D721Med (cell line): ENCODE results near the gene EPHA3.

Experiments used
- DNase-seq: peaks from one replicate; pipeline ENCODE4 v3.0.0; 2011; ENCODE audit warnings: low spot score; ENCODE audit not compliant: insufficient read length
- FAIRE-seq: peaks from 2 replicates; lab custom pipeline; 2011; peaks lifted over from hg19 to GRCh38; lab: Jason Lieb, UNC
- CTCF ChIP-seq: IDR thresholded peaks from 2 replicates; pipeline ENCODE4 v1.5.1; 2012; ENCODE audit warnings: mild to moderate bottlenecking, control low read depth; ENCODE audit not compliant: insufficient read depth; ENCODE audit errors: missing control alignments

EPHA3 gene

DNA sequence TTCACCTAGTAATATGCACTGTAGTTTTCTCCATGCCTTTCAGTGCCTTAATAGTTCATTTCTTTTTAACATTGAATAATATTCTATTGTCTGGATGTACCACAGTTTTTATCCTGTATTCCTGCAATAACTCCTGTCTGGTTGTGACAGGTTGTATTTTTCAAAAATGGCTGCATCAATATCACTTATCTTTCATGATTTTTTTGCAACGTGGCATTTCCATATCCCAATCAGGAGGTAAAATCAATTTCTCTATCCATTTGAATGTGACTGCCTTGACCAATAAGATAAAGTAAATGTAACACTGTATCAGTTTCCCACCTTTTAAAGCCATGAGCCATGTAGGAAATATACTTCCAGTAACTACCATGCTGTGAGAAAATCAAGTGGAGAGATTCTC lies 27.5 kb upstream of the EPHA3 start:
- TF ChIP-seq CTCF = no peak
- FAIRE-seq = no peak
- DNase-seq = no peak

- no peak for FAIRE-seq
Measured at GRCh38 chr3:89087851-89088250, 19.6 kb upstream of the EPHA3 start.

DNA sequence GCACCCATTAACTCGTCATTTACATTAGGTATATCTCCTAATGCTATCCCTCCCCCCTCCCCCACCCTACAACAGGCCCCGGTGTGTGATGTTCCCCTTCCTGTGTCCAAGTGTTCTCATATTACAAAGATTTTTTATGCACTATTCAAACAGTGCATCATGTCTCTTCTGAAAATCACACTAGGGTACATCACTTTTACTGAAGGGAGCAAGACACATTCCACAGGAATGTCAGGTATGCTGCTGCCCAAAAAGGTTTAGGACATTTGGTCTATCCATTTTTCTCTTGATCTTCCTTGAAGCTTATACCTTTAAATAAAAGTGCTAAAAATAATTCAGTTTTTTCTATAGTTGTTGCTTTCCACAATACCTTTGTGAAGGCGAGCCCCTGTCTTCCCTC lies 9.2 kb upstream of the EPHA3 start:
- no peak for TF ChIP-seq CTCF
- DNase-seq (no peak), FAIRE-seq (no peak)

More at GRCh38 chr3:89087851-89088250, 19.6 kb upstream of the EPHA3 start:
- no peak for TF ChIP-seq CTCF
- DNase-seq = no peak

GRCh38 chr3:89098964-89099585 lies 8.3 kb upstream of the EPHA3 start:
- DNase-seq (no peak), FAIRE-seq (peak; percentile 84)
- peak; percentile 96 for TF ChIP-seq CTCF

- FAIRE-seq (no peak), DNase-seq (no peak)
- no peak for TF ChIP-seq CTCF
Measured at GRCh38 chr3:89101251-89101650, 6.2 kb upstream of the EPHA3 start.

- TF ChIP-seq CTCF = no peak
- DNase-seq (no peak), FAIRE-seq (no peak)
Measured at GRCh38 chr3:89101921-89102320, 5.5 kb upstream of the EPHA3 start.

- FAIRE-seq (no peak), DNase-seq (no peak)
- TF ChIP-seq CTCF = no peak
Measured at GRCh38 chr3:89104499-89104898, 2.9 kb upstream of the EPHA3 start.
